HG02852 (cell line): ENCODE data around the gene PDIA5.
"Not testable (repeated sequence)": the region's sequence is repeated elsewhere in the genome, so short reads cannot be mapped to it uniquely, and the experiment has no call there.

Experiments used
- ATAC-seq: cut with Tn5 transposase; IDR thresholded peaks from one replicate; pipeline ENCODE4 v1.9.1; 2021; ENCODE audit warnings: mild to moderate bottlenecking, moderate library complexity; ENCODE audit not compliant: unreplicated experiment

Gene PDIA5

GRCh38 chr3:123112656-123113055 lies 45.8 kb downstream of the PDIA5 start:
- not testable (repeated sequence) for ATAC-seq

GRCh38 chr3:123113889-123114450 lies 47.1 kb downstream of the PDIA5 start:
- ATAC-seq: no peak

- ATAC-seq: no peak
Measured at GRCh38 chr3:123116116-123116515, 49.3 kb downstream of the PDIA5 start.

GRCh38 chr3:123119388-123119787 lies 52.6 kb downstream of the PDIA5 start:
- ATAC-seq: no peak

- no peak for ATAC-seq
Measured at GRCh38 chr3:123119802-123120201, 53.0 kb downstream of the PDIA5 start.

GRCh38 chr3:123120573-123120972 lies 53.7 kb downstream of the PDIA5 start:
- ATAC-seq: no peak

- ATAC-seq: no peak
Measured at GRCh38 chr3:123122057-123122456, 55.2 kb downstream of the PDIA5 start.

- ATAC-seq: no peak
Measured at GRCh38 chr3:123122525-123123315, 55.9 kb downstream of the PDIA5 start.

- ATAC-seq: no peak
Measured at GRCh38 chr3:123123716-123124616, 57.1 kb downstream of the PDIA5 start.

GRCh38 chr3:123124971-123125370 lies 58.1 kb downstream of the PDIA5 start:
- ATAC-seq: no peak

GRCh38 chr3:123126031-123126430 lies 59.2 kb downstream of the PDIA5 start:
- no peak for ATAC-seq

GRCh38 chr3:123126653-123127052 lies 59.8 kb downstream of the PDIA5 start:
- ATAC-seq: no peak

- no peak for ATAC-seq
Measured at GRCh38 chr3:123129092-123129491, 62.3 kb downstream of the PDIA5 start.

- ATAC-seq: no peak
Measured at GRCh38 chr3:123129532-123129931, 62.7 kb downstream of the PDIA5 start.

GRCh38 chr3:123130079-123130750 lies 63.4 kb downstream of the PDIA5 start:
- no peak for ATAC-seq

- no peak for ATAC-seq
Measured at GRCh38 chr3:123134671-123135070, 67.8 kb downstream of the PDIA5 start.

- no peak for ATAC-seq
Measured at GRCh38 chr3:123137001-123137400, 70.2 kb downstream of the PDIA5 start.

- no peak for ATAC-seq
Measured at GRCh38 chr3:123138839-123139444, 72.1 kb downstream of the PDIA5 start.

GRCh38 chr3:123139522-123139921 lies 72.7 kb downstream of the PDIA5 start:
- ATAC-seq: no peak

GRCh38 chr3:123140550-123140949 lies 73.7 kb downstream of the PDIA5 start:
- ATAC-seq: no peak

GRCh38 chr3:123141276-123141675 lies 74.5 kb downstream of the PDIA5 start:
- no peak for ATAC-seq
